ENCODE data around the gene PLEKHM3. TPM values are rescaled to one million over a fixed set of nuclear protein-coding genes. Genes with fewer than 3 reads are reported as not detected.

Gene PLEKHM3
- total and polyA plus RNA-seq, 2 of the 4 experiments (the other 2 are of a cell fraction): 2.4 to 11.3 TPM

DNA sequence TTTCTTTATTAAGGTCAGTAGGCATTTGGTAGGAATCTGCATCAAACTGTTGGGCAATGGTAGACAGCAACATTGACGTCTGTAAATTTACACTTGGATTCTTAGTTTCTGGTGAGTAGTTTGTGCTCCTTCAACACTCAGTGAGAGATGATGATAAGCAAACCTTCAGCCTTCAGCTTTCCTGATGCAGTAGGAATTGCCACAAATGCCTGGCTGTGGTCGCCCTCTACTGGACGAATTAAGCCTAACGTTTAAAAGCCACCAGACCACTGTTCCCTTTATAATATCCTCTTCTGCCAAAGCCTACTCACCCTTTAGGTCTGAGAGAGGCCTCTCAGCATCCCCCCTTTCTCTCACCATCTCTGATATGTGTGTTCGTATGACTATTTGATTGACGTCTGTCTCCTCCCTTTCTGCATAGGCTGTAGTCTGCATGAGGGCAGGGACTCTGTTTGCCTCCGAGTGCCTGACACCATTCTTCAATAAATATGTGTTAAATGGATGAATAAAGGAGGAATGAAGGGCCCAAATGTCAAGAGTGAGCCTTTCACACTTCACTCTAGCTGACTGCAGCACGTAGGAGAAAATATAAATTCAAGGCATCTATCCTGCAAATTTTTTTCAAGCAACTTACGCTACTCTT, 47.0 kb upstream of the PLEKHM3 start:
- no peak overlapping the region for H3K4me2 ChIP-seq (ENCODE audit: low read depth, low read length)
- H3K9ac ChIP-seq (ENCODE audit: low read depth, low read length): no peak overlapping the region
- H3K4ac ChIP-seq (ENCODE audit: low read depth, low read length): no peak overlapping the region
- no peak overlapping the region for H2AFZ ChIP-seq (replicated peaks; ENCODE audit: low read length, poor library complexity)
- no peaks in the 10 kb centered on the region for H3K9me1 ChIP-seq (ENCODE audit: insufficient read depth, low read length)
- no peaks in the 10 kb centered on the region for H4K20me1 ChIP-seq (ENCODE audit: insufficient read depth, low read length)
- no TSS peak for BruUV-seq (replicated peaks)
- peak; percentile 93 for ATAC-seq (ENCODE audit: low read depth)
- in situ Hi-C loops (cut with MboI; ENCODE audit: low sequenced_read_pairs) (loop anchor here (5.0 to 25.0 kb wide), 3 partner anchors 325 to 585 kb away; partner anchors contain the start of gene METTL21A), intact Hi-C loops (cut with micrococcal nuclease) (loop anchor here (1.0 to 10.0 kb wide), 6 partner anchors 32 to 1088 kb away; no protein-coding TSS in a partner anchor), dilution Hi-C loops (cut with HindIII; ENCODE audit: low sequenced_read_pairs, unreplicated experiment) (no loop called here)
- peaks cover 5% of the 10 kb centered on the region for H3K27me3 ChIP-seq (ENCODE audit: control insufficient read depth, insufficient read depth, low read length)
- H2AK5ac ChIP-seq (ENCODE audit: low read depth, low read length): no peak overlapping the region
- peak; percentile 72 for DNase-seq
- ChIA-PET POLR2A (ENCODE audit: unreplicated experiment) (no interaction called here), CTCF (interaction anchor here (0.6 to 1.9 kb wide), 6 partner anchors 10 to 329 kb away, joined by 3 to 15 read pairs (median 4); partner anchors contain the start of gene PLEKHM3)
- H2AK9ac ChIP-seq (replicated peaks; ENCODE audit: low read depth, low read length, poor library complexity): no peak overlapping the region
- H4K5ac ChIP-seq (ENCODE audit: low read depth, low read length): no peak overlapping the region
- no peak overlapping the region for H2BK20ac ChIP-seq (ENCODE audit: low read depth, low read length)
- H3K18ac ChIP-seq (ENCODE audit: low read depth, low read length): no peak overlapping the region
- no peaks in the 10 kb centered on the region for H3K9me3 ChIP-seq (ENCODE audit: control insufficient read depth, insufficient read depth, low read length)
- no CpG with 5 or more reads among the region's 9 CpGs for WGBS, 2 experiments (ENCODE audit: extremely low coverage in 2 of 2, insufficient read length in 1 of 2)
- no peak overlapping the region for H2BK15ac ChIP-seq (ENCODE audit: low read depth, low read length)
- H2BK5ac ChIP-seq (ENCODE audit: low read depth, low read length, poor library complexity, severe bottlenecking): no peak overlapping the region
- no peak overlapping the region for H2BK120ac ChIP-seq (ENCODE audit: low read depth, low read length)
- H3K14ac ChIP-seq (replicated peaks; ENCODE audit: low read depth, low read length): no peak overlapping the region
- 0 out of 2 replicates have a peak, but pooled peaks have one; percentile 42 for TF ChIP-seq POLR2A (IDR thresholded peaks at IDR 0.05; ENCODE audit: low read depth, low read length)
- peak; percentile 98 for TF ChIP-seq RAD21 (IDR thresholded peaks at IDR 0.05; ENCODE audit: low read length)
- TF ChIP-seq SMC3 (IDR thresholded peaks at IDR 0.05; ENCODE audit: low read depth, low read length): peak; percentile 89
- TF ChIP-seq MAFK (IDR thresholded peaks at IDR 0.05; ENCODE audit: low read depth, low read length): no peak
- TF ChIP-seq CTCF (conservative IDR thresholded peaks at IDR 0.05; ENCODE audit: low read depth, low read length): peak; percentile 85
- H3K4me1 ChIP-seq (ENCODE audit: control insufficient read depth, insufficient read depth, low read length): no peaks in the 10 kb centered on the region
- no peak overlapping the region for H4K91ac ChIP-seq (ENCODE audit: insufficient read depth, low read depth, low read length)
- H3K4me3 ChIP-seq (ENCODE audit: insufficient read depth, low read depth, low read length): no peak overlapping the region
- no peak overlapping the region for H4K8ac ChIP-seq (ENCODE audit: low read depth in 2 of 2, low read length in 2 of 2)
- no peaks in the 10 kb centered on the region for H3K36me3 ChIP-seq (ENCODE audit: control insufficient read depth, insufficient read depth, low read length)
- H3K27ac ChIP-seq (ENCODE audit: insufficient read depth, low read length): no peak overlapping the region
- H3K79me1 ChIP-seq (ENCODE audit: low read depth in 1 of 2, low read length in 2 of 2): no peaks in the 10 kb centered on the region
- no peak overlapping the region for H3K56ac ChIP-seq (ENCODE audit: extremely low read depth, insufficient read depth, low read length)
- no peak overlapping the region for H3K23ac ChIP-seq (ENCODE audit: low read depth, low read length)

Measured in IMR-90 (cell line).